Inferior parietal cortex (tissue), 1 donor: ENCODE data around the gene DYNLT1.

Experiments used
- DNase-seq: peaks from one replicate; pipeline ENCODE4 v3.0.0-alpha.2; 2016; ENCODE audit errors: extremely low spot score

Gene DYNLT1

GRCh38 chr6:158603261-158604047, 41.1 kb downstream of the DYNLT1 start:
- no peak for DNase-seq

- no peak for DNase-seq
Observed at GRCh38 chr6:158599635-158600034, 44.9 kb downstream of the DYNLT1 start.

- DNase-seq: no peak
Observed at GRCh38 chr6:158597565-158597964, 47.0 kb downstream of the DYNLT1 start.

- no peak for DNase-seq
Observed at GRCh38 chr6:158596861-158597260, 47.7 kb downstream of the DYNLT1 start.

- DNase-seq: no peak
Observed at GRCh38 chr6:158595223-158595622, 49.3 kb downstream of the DYNLT1 start.

- DNase-seq: no peak
Observed at GRCh38 chr6:158593670-158594069, 50.9 kb downstream of the DYNLT1 start.

- no peak for DNase-seq
Observed at GRCh38 chr6:158591810-158592209, 52.7 kb downstream of the DYNLT1 start.

- no peak for DNase-seq
Observed at GRCh38 chr6:158591134-158591809, 53.3 kb downstream of the DYNLT1 start.

- no peak for DNase-seq
Observed at GRCh38 chr6:158589366-158589765, 55.2 kb downstream of the DYNLT1 start.

GRCh38 chr6:158586652-158587051, 57.9 kb downstream of the DYNLT1 start:
- no peak for DNase-seq
